IMR-90 (cell line): ENCODE measurements around the gene CDH23. TPM values are rescaled to one million over a fixed set of nuclear protein-coding genes. Genes with fewer than 3 reads are reported as not detected.

Source experiments
- ATAC-seq: fragments of 200-7000 bp; cut with Tn5 transposase; 2 replicates; pipeline ENCODE4 v1.9.1; 2020; ENCODE audit warnings: low read depth, mild to moderate bottlenecking, moderate library complexity
- BruUV-seq: library from RNA; stranded (reverse); fragments of 400-500 nt; replicated peaks from 2 replicates; lab custom pipeline; 2021; lab: Mats Ljungman, UMichigan
- CTCF ChIA-PET: fragments of 300-600 bp; formaldehyde crosslinking; extraction: SDS; loops from one replicate; lab custom pipeline; 2021; ENCODE audit warnings: antibody characterized with exemption; lab: Yijun Ruan, JAX
- POLR2A ChIA-PET: fragments of 300-600 bp; sonication (Branson Sonifier 250); formaldehyde crosslinking; loops from one replicate; lab custom pipeline; 2022; ENCODE audit warnings: antibody characterized with exemption; ENCODE audit not compliant: unreplicated experiment; lab: Charles Lee
- DNase-seq: peaks from one replicate; pipeline ENCODE4 v3.0.0; 2013
- H2AFZ ChIP-seq: replicated peaks from 2 replicates; pipeline ENCODE3; 2013; ENCODE audit warnings: low read length, mild to moderate bottlenecking; ENCODE audit not compliant: poor library complexity
- H2AK5ac ChIP-seq: 2 replicates; pipeline ENCODE4 v1.6.1; 2013; ENCODE audit warnings: low read depth, low read length, inconsistent platforms
- H2AK9ac ChIP-seq: replicated peaks from 2 replicates; pipeline ENCODE3; 2013; ENCODE audit warnings: mild to moderate bottlenecking, low read depth, low read length, moderate library complexity; ENCODE audit not compliant: poor library complexity
- H2BK120ac ChIP-seq: 2 replicates; pipeline ENCODE4 v1.6.1; 2013; ENCODE audit warnings: low read depth, low read length, inconsistent platforms
- H2BK15ac ChIP-seq: 3 replicates; pipeline ENCODE4 v1.6.1; 2013; ENCODE audit warnings: low read depth, low read length, inconsistent platforms
- H2BK20ac ChIP-seq: 2 replicates; pipeline ENCODE4 v1.6.1; 2013; ENCODE audit warnings: low read depth, mild to moderate bottlenecking, inconsistent platforms, low read length, moderate library complexity
- H2BK5ac ChIP-seq: 2 replicates; pipeline ENCODE4 v1.6.1; 2013; ENCODE audit warnings: mild to moderate bottlenecking, low read depth, low read length, inconsistent platforms; ENCODE audit not compliant: poor library complexity, severe bottlenecking
- H3K14ac ChIP-seq: replicated peaks from 2 replicates; pipeline ENCODE4 v1.6.1; 2013; ENCODE audit warnings: low read depth, low read length, inconsistent platforms
- H3K18ac ChIP-seq: 2 replicates; pipeline ENCODE4 v1.6.1; 2013; ENCODE audit warnings: low read depth, low read length, control low read depth
- H3K23ac ChIP-seq: 2 replicates; pipeline ENCODE4 v1.6.1; 2013; ENCODE audit warnings: low read depth, low read length, inconsistent platforms
- H3K27ac ChIP-seq: 2 replicates; pipeline ENCODE4 v1.5.1; 2013; ENCODE audit warnings: mild to moderate bottlenecking, control low read depth, low read length; ENCODE audit not compliant: insufficient read depth
- H3K27me3 ChIP-seq: 2 replicates; pipeline ENCODE4 v1.6.1; 2013; ENCODE audit warnings: low read length; ENCODE audit not compliant: control insufficient read depth, insufficient read depth
- H3K36me3 ChIP-seq: 2 replicates; pipeline ENCODE4 v1.6.1; 2013; ENCODE audit warnings: low read length, mixed read lengths; ENCODE audit not compliant: control insufficient read depth, insufficient read depth
- H3K4ac ChIP-seq: 2 replicates; pipeline ENCODE4 v1.6.1; 2013; ENCODE audit warnings: low read depth, low read length, inconsistent platforms
- H3K4me1 ChIP-seq: 2 replicates; pipeline ENCODE4 v1.6.1; 2013; ENCODE audit warnings: low read length, mixed read lengths; ENCODE audit not compliant: control insufficient read depth, insufficient read depth
- H3K4me2 ChIP-seq: 2 replicates; pipeline ENCODE4 v1.6.1; 2013; ENCODE audit warnings: low read depth, mild to moderate bottlenecking, control low read depth, low read length, moderate library complexity
- H3K4me3 ChIP-seq: 2 replicates; pipeline ENCODE4 v1.5.1; 2013; ENCODE audit warnings: low read depth, mild to moderate bottlenecking, control low read depth, low read length, moderate library complexity; ENCODE audit not compliant: insufficient read depth
- H3K56ac ChIP-seq: 2 replicates; pipeline ENCODE4 v1.6.1; 2013; ENCODE audit warnings: low read length, inconsistent platforms; ENCODE audit not compliant: insufficient read depth; ENCODE audit errors: extremely low read depth
- H3K79me1 ChIP-seq, 2 experiments: 2 replicates each; pipeline ENCODE4 v1.6.1; 2013; ENCODE audit warnings: low read length in 2 of 2, inconsistent platforms in 1 of 2, low read depth in 1 of 2
- H3K9ac ChIP-seq: 2 replicates; pipeline ENCODE4 v1.6.1; 2013; ENCODE audit warnings: low read depth, low read length, control low read depth
- H3K9me1 ChIP-seq: 2 replicates; pipeline ENCODE4 v1.6.1; 2013; ENCODE audit warnings: low read length, inconsistent platforms; ENCODE audit not compliant: insufficient read depth
- H3K9me3 ChIP-seq: 2 replicates; pipeline ENCODE4 v1.6.1; 2013; ENCODE audit warnings: low read length; ENCODE audit not compliant: control insufficient read depth, insufficient read depth
- H4K20me1 ChIP-seq: 2 replicates; pipeline ENCODE4 v1.6.1; 2013; ENCODE audit warnings: low read length, inconsistent platforms; ENCODE audit not compliant: insufficient read depth
- H4K5ac ChIP-seq: 2 replicates; pipeline ENCODE4 v1.6.1; 2013; ENCODE audit warnings: mild to moderate bottlenecking, low read depth, low read length, control low read depth
- H4K8ac ChIP-seq, 2 experiments: 2 replicates each; pipeline ENCODE4 v1.6.1; 2013; ENCODE audit warnings: low read depth in 2 of 2, low read length in 2 of 2, control low read depth in 1 of 2, inconsistent platforms in 1 of 2
- H4K91ac ChIP-seq: 2 replicates; pipeline ENCODE4 v1.6.1; 2013; ENCODE audit warnings: low read depth, low read length, inconsistent platforms; ENCODE audit not compliant: insufficient read depth
- FOS ChIP-seq: fragments of 150-350 bp; IDR thresholded peaks from 2 replicates; pipeline ENCODE4 v1.6.1; 2016; ENCODE audit warnings: low read depth, low read length
- MAZ ChIP-seq: IDR thresholded peaks from 2 replicates; pipeline ENCODE4 v1.6.1; 2012; ENCODE audit warnings: low read depth, mild to moderate bottlenecking, low read length, improper control_type of control experiment, moderate library complexity, borderline replicate concordance
- MXI1 ChIP-seq: IDR thresholded peaks from 2 replicates; pipeline ENCODE4 v1.6.1; 2012; ENCODE audit warnings: low read depth, mild to moderate bottlenecking, low read length, moderate library complexity, borderline replicate concordance
- NFE2L2 ChIP-seq: fragments of 150-350 bp; IDR thresholded peaks from 2 replicates; pipeline ENCODE4 v1.6.1; 2016; ENCODE audit warnings: low read depth, mild to moderate bottlenecking, low read length
- RCOR1 ChIP-seq: IDR thresholded peaks from 2 replicates; pipeline ENCODE4 v1.6.1; 2012; ENCODE audit warnings: mild to moderate bottlenecking, low read length, improper control_type of control experiment; ENCODE audit not compliant: insufficient replicate concordance
- RFX5 ChIP-seq: IDR thresholded peaks from 2 replicates; pipeline ENCODE4 v1.8.0; 2012; ENCODE audit warnings: low read depth, mild to moderate bottlenecking, low read length, moderate library complexity
- SMC3 ChIP-seq: fragments of 150-350 bp; IDR thresholded peaks from 2 replicates; pipeline ENCODE4 v1.6.1; 2016; ENCODE audit warnings: low read depth, mild to moderate bottlenecking, antibody characterized with exemption, low read length, moderate library complexity
- WGBS, 2 experiments: methylation state at CpG; one replicate each; pipeline versions ENCODE4 v1.1.5 to v1.1.7; 2013; ENCODE audit warnings: missing lambda C conversion rate in 2 of 2; ENCODE audit not compliant: insufficient read length in 1 of 2; ENCODE audit errors: extremely low coverage in 2 of 2; 5-methylcytosine and 5-hydroxymethylcytosine counted together
- dilution Hi-C: fragments of 300-500 bp; cut with HindIII; formaldehyde crosslinking; loops from one replicate; pipeline ENCODE4 v1.14.3; 2018; ENCODE audit warnings: low sequenced_read_pairs; ENCODE audit not compliant: unreplicated experiment
- in situ Hi-C: fragments of 300-500 bp; cut with MboI; formaldehyde crosslinking; loops from 3 replicates; pipeline ENCODE4 v1.14.3; 2019; ENCODE audit warnings: low sequenced_read_pairs, inconsistent platforms, mixed read lengths
- intact Hi-C: fragments of 100-400 bp; cut with micrococcal nuclease; formaldehyde crosslinking; loops from 2 replicates; pipeline ENCODE4 v1.10.0; 2022
- polyA plus RNA-seq, 3 experiments: library from polyadenylated mRNA; depleted of rRNA; stranded (reverse); fragments of >200 nt; gene quantifications; 2 replicates each; pipeline ENCODE4 v1.2.3, GENCODE V29; 2012; ENCODE audit warnings: low replicate concordance in 1 of 3
- total RNA-seq: library from RNA; depleted of rRNA; stranded (reverse); fragments of >200 nt; gene quantifications from 2 replicates; pipeline ENCODE4 v1.2.3, GENCODE V29; 2012
- TF ChIP-seq, protein P1 (sequence below): fragments of 150-350 bp; IDR thresholded peaks from 2 replicates; pipeline ENCODE4 v1.6.1; 2017; ENCODE audit warnings: mild to moderate bottlenecking, antibody characterized with exemption, low read length, low read depth

The CDH23 gene
- total and polyA plus RNA-seq, 2 of the 4 experiments (the other 2 are of a cell fraction), result under 0.01 to 0.03 TPM

DNA sequence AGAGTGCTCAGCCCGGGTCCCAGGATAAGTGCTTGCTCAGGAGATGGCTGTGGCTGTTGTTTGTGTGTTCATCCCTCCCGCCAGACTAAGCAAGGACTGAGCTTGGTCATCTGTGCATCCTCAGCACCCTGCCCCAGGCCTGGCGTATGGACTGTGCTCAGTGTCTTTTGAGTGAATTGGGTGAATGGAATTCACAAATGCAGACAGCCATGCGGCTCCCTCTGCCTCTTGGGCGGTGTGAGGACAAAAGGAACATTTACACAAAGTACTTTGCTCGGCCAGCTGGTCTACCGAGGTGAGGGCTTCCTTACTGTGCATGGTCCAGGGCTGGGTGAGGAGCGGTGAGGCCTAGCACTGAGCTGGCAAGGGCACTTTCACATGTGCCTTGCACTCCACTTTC is 120.2 kb downstream of the CDH23 start:
- Histone ChIP-seq H3K27me3 (peaks cover 22% of the 10 kb centered on the region), H3K4me3 (no peak overlapping the region), H3K18ac (no peak overlapping the region), H3K14ac (no peak overlapping the region), H3K56ac (no peak overlapping the region), H2BK120ac (no peak overlapping the region), H4K20me1 (no peaks in the 10 kb centered on the region), H3K27ac (no peak overlapping the region), H2AK5ac (no peak overlapping the region), H3K9me3 (no peaks in the 10 kb centered on the region), H3K79me1 (no peaks in the 10 kb centered on the region), H3K36me3 (no peaks in the 10 kb centered on the region), H4K5ac (no peak overlapping the region), H3K9ac (no peak overlapping the region), H3K9me1 (no peaks in the 10 kb centered on the region), H3K4me2 (no peak overlapping the region), H4K91ac (no peak overlapping the region), H3K4me1 (no peaks in the 10 kb centered on the region), H2AK9ac (no peak overlapping the region), H4K8ac (no peak overlapping the region), H3K4ac (no peak overlapping the region), H2BK20ac (no peak overlapping the region), H3K23ac (no peak overlapping the region), H2AFZ (no peak overlapping the region), H2BK15ac (no peak overlapping the region), H2BK5ac (no peak overlapping the region)
- CTCF ChIA-PET, result no interaction called here
- TF ChIP-seq MXI1 (no peak), NFE2L2 (no peak), RCOR1 (no peak), MAZ (no peak), FOS (no peak), RFX5 (no peak), SMC3 (no peak)
- TF ChIP-seq, protein P1, sequence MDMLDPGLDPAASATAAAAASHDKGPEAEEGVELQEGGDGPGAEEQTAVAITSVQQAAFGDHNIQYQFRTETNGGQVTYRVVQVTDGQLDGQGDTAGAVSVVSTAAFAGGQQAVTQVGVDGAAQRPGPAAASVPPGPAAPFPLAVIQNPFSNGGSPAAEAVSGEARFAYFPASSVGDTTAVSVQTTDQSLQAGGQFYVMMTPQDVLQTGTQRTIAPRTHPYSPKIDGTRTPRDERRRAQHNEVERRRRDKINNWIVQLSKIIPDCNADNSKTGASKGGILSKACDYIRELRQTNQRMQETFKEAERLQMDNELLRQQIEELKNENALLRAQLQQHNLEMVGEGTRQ, result no peak
- POLR2A ChIA-PET, result no interaction called here
- no TSS peak for BruUV-seq
- DNase-seq (no peak), ATAC-seq (no peak)
- WGBS, 2 experiments, result 54% methylated on average over 5 of the region's 8 CpGs; no CpG with 5 or more reads in 1 of the 2 experiments
- in situ Hi-C loops (no loop called here), dilution Hi-C loops (no loop called here), intact Hi-C loops (no loop called here)
